ENCODE results near the gene METRNL. TPM values are rescaled to one million over a fixed set of nuclear protein-coding genes. Genes with fewer than 3 reads are reported as not detected.

The METRNL gene
- total RNA-seq, 1 experiment from 2014 or later: 44.6 TPM

DNA sequence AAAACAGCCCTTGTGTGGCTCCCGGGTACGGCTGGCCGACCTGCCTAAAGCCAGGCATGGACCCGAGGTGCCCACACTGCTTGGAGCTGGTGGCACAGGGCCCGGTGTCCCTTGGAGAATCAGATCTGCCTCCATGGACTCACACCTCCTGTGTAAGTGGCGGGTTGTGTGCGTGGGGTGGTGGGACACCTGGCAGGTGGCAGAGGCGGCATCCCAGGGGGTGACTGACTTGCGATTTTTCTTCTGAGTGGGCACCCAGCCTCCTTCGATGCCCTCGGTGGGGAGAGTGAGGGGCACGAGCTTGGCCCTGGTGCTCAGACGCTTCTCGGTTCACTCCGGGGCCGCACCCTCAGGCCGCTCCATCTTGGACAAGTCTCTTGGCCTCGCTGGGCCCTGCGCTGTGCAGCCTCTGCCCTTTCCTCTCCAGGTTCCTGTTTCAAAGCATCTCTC lies 35.8 kb downstream of the METRNL start:
- intact Hi-C loops (cut with micrococcal nuclease; ENCODE audit: unreplicated experiment): no loop called here
- Histone ChIP-seq H3K27me3 (ENCODE audit: insufficient read depth, low read depth) (no peaks in the 10 kb centered on the region), H3K9me2 (ENCODE audit: insufficient read depth) (no peaks in the 10 kb centered on the region), H3K4me2 (no peak overlapping the region), H3F3A (ENCODE audit: insufficient read depth, low read depth) (peaks cover under 1% of the 10 kb centered on the region; the same call in 1 of the 2 replicates), H3K4me3 (no peak overlapping the region), H2AFZ (no peak overlapping the region), H3K36me3 (ENCODE audit: low read depth) (no peaks in the 10 kb centered on the region), H3K4me1 (replicated peaks; ENCODE audit: insufficient read depth) (peaks cover 8% of the 10 kb centered on the region), H3K79me2 (ENCODE audit: low read depth) (no peaks in the 10 kb centered on the region), H3K27ac (no peak overlapping the region), H3K9me3 (ENCODE audit: insufficient read depth, low read depth) (no peaks in the 10 kb centered on the region), H4K20me1 (ENCODE audit: insufficient read depth) (no peaks in the 10 kb centered on the region)
- POLR2A ChIA-PET (ENCODE audit: unreplicated experiment): no interaction called here
- CTCF ChIA-PET: no interaction called here
- TF ChIP-seq EZH2 (IDR thresholded peaks at IDR 0.05; ENCODE audit: low read depth): no peak
- TF ChIP-seq, protein P1, sequence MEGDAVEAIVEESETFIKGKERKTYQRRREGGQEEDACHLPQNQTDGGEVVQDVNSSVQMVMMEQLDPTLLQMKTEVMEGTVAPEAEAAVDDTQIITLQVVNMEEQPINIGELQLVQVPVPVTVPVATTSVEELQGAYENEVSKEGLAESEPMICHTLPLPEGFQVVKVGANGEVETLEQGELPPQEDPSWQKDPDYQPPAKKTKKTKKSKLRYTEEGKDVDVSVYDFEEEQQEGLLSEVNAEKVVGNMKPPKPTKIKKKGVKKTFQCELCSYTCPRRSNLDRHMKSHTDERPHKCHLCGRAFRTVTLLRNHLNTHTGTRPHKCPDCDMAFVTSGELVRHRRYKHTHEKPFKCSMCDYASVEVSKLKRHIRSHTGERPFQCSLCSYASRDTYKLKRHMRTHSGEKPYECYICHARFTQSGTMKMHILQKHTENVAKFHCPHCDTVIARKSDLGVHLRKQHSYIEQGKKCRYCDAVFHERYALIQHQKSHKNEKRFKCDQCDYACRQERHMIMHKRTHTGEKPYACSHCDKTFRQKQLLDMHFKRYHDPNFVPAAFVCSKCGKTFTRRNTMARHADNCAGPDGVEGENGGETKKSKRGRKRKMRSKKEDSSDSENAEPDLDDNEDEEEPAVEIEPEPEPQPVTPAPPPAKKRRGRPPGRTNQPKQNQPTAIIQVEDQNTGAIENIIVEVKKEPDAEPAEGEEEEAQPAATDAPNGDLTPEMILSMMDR (conservative IDR thresholded peaks at IDR 0.05): no peak
- DNase-seq: no peak
- BruUV-seq (replicated peaks): no TSS peak

DNA sequence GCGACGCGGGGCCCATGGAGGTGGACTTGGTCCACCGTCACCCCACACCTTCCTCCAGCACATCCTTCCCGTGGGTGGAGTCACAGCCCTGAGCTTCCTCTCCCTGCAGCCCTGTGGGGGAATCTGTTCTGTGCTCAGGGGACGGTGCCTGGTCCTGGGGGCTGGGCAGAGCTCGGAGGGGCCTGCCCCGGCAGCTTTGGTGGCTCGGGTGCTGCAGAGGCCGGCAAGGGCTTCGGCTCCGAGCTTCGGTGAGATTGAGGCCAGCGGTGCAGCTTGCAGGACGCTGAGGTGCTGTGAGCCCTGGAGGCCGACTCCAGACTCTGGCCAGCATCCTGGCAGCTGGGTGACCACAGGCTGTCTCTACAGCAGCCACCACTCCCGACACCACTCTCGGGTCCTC lies 36.4 kb downstream of the METRNL start:
- no peak overlapping the region for H3K4me3 ChIP-seq
- H3F3A ChIP-seq (ENCODE audit: insufficient read depth, low read depth): no peaks in the 10 kb centered on the region; the same call in 1 of the 2 replicates
- peaks cover 2% of the 10 kb centered on the region; the same call in 1 of the 2 replicates for H3K4me1 ChIP-seq (replicated peaks; ENCODE audit: insufficient read depth)
- no peaks in the 10 kb centered on the region for H3K9me3 ChIP-seq (ENCODE audit: insufficient read depth, low read depth)
- ChIA-PET POLR2A (ENCODE audit: unreplicated experiment) (no interaction called here), CTCF (no interaction called here)
- no peaks in the 10 kb centered on the region for H3K27me3 ChIP-seq (ENCODE audit: insufficient read depth, low read depth)
- TF ChIP-seq, protein P1 (conservative IDR thresholded peaks at IDR 0.05): no peak
- TF ChIP-seq EZH2 (IDR thresholded peaks at IDR 0.05; ENCODE audit: low read depth): no peak
- intact Hi-C loops (cut with micrococcal nuclease; ENCODE audit: unreplicated experiment): no loop called here
- no peak for DNase-seq
- H2AFZ ChIP-seq: no peak overlapping the region
- H3K27ac ChIP-seq: no peak overlapping the region
- no peaks in the 10 kb centered on the region for H3K9me2 ChIP-seq (ENCODE audit: insufficient read depth)
- H3K79me2 ChIP-seq (ENCODE audit: low read depth): no peaks in the 10 kb centered on the region
- H4K20me1 ChIP-seq (ENCODE audit: insufficient read depth): no peaks in the 10 kb centered on the region
- no peaks in the 10 kb centered on the region for H3K36me3 ChIP-seq (ENCODE audit: low read depth)
- no TSS peak for BruUV-seq (replicated peaks)
- H3K4me2 ChIP-seq: no peak overlapping the region

DNA sequence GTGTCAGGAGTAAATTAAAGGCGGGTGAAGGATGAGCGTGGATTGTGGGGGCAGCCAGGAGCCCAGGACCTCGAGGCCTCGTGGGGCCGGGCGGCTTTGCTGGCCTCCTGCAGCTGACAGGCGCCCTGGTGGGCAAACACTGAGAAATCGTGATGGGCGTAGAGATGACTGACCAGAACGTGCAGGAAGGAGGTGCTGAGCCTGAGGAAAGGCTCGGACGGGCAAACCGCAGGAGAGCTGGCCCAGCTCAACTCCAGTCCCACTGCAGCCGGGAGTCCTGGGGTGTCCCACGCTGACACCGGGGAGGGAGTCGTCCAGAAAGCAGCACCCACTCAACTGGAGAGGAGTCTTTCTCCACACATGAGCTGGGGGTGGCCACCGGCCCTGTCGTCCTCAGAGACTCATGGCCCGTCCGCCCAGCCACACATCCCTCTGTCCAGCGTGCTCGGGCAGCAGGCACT lies 36.9 kb downstream of the METRNL start:
- Histone ChIP-seq H4K20me1 (ENCODE audit: insufficient read depth) (no peaks in the 10 kb centered on the region), H3K36me3 (ENCODE audit: low read depth) (no peaks in the 10 kb centered on the region), H3F3A (ENCODE audit: insufficient read depth, low read depth) (no peaks in the 10 kb centered on the region), H3K4me3 (no peak overlapping the region), H3K27me3 (ENCODE audit: insufficient read depth, low read depth) (no peaks in the 10 kb centered on the region), H3K4me2 (no peak overlapping the region), H3K9me3 (ENCODE audit: insufficient read depth, low read depth) (no peaks in the 10 kb centered on the region), H3K9me2 (ENCODE audit: insufficient read depth) (no peaks in the 10 kb centered on the region), H3K27ac (no peak overlapping the region), H2AFZ (no peak overlapping the region), H3K79me2 (ENCODE audit: low read depth) (no peaks in the 10 kb centered on the region), H3K4me1 (replicated peaks; ENCODE audit: insufficient read depth) (no peaks in the 10 kb centered on the region)
- BruUV-seq (replicated peaks): no TSS peak
- ChIA-PET CTCF (no interaction called here), POLR2A (ENCODE audit: unreplicated experiment) (no interaction called here)
- no peak for DNase-seq
- no peak for TF ChIP-seq EZH2 (IDR thresholded peaks at IDR 0.05; ENCODE audit: low read depth)
- TF ChIP-seq, protein P1 (conservative IDR thresholded peaks at IDR 0.05): no peak
- intact Hi-C loops (cut with micrococcal nuclease; ENCODE audit: unreplicated experiment): no loop called here

All from PC-9 (cell line).